ENCODE measurements around the gene NUTM2F. TPM values are rescaled to one million over a fixed set of nuclear protein-coding genes. Genes with fewer than 3 reads are reported as not detected.
"Not testable (repeated sequence)": the region's sequence is repeated elsewhere in the genome, so short reads cannot be mapped to it uniquely, and the experiment has no call there.

NUTM2F gene
- total RNA-seq, 1 experiment from 2014 or later: not detected

DNA sequence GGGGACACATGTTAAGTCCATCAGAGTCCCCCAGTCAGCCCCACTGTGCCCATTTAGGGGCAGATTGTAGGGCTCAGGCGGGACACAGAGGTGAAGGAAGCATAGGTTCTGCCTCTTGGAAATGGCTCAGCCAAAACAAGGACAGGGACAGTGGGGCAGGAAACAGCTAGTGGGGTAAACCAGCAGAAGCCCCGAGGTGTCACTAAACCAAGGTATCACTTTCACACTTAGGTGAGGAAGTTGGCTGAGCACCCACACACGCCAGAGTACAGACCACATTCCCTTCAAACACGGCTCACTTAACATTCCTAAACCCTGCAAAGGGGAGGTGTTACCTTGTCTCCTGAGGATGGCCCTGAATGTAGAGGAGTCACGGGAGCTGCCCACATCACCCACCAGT lies 12.2 kb downstream of the NUTM2F start:
- not testable (repeated sequence) for DNase-seq (ENCODE audit: low spot score)

- DNase-seq (ENCODE audit: low spot score): not testable (repeated sequence)
Measured at GRCh38 chr9:94315034-94315984, 13.1 kb downstream of the NUTM2F start.

- no peak for DNase-seq (ENCODE audit: low spot score)
Measured at GRCh38 chr9:94303321-94303720, 25.1 kb downstream of the NUTM2F start.

DNA sequence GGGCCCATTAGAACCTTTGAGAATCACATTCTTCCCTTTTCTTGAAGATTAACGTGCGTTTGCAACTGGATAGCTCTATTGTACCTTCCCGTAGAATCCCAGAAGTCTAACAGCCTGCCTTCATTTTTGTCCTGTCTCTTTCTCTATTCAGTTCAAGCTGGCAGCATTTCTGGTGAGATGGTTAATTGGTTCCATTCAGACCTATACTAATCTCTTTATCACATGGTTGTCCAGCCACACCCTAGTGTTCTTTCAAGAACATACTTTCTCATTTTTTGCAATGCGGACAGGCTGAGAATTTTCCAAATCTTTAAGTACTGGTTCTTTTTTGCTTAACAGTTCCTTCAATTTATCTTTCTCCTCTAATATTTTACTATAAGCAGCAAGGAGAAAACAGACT lies 26.0 kb downstream of the NUTM2F start:
- no peak for DNase-seq (ENCODE audit: low spot score)

GRCh38 chr9:94301583-94301982 lies 26.9 kb downstream of the NUTM2F start:
- no peak for DNase-seq (ENCODE audit: low spot score)

GRCh38 chr9:94300470-94301301 lies 27.8 kb downstream of the NUTM2F start:
- DNase-seq (ENCODE audit: low spot score): no peak

DNA sequence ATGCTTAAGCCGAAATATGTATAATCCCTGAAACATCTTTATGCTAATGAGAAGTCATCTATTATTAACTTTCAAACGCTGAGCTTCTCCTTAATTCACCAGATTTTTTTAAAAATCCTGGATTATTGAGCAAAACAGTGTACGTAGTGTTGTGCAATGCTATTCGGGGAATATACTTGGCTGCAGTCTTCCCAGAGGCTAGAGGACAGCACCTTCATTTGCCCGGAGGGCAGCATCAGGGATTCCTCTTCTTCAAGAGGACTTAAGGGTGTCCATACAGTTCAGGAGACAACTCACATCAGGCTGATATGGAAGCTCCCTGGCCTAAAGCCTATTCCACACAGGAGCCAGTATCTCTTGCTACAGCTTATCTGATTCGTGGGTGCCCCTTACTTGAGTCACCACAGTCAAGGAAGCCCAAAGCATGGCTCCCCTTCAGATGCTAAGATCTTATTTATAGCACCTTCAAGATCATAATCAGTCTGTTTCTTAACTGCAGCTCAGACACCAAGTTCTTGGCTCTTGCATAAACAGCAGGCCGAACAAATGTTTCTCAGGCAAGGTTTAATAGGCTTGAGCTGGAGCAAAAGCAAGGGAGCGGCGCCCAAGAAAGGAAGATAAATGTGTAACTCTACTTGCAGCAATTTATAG lies 29.4 kb downstream of the NUTM2F start:
- no peak for DNase-seq (ENCODE audit: low spot score)

- DNase-seq (ENCODE audit: low spot score): no peak
Measured at GRCh38 chr9:94289691-94290090, 38.8 kb downstream of the NUTM2F start.

DNA sequence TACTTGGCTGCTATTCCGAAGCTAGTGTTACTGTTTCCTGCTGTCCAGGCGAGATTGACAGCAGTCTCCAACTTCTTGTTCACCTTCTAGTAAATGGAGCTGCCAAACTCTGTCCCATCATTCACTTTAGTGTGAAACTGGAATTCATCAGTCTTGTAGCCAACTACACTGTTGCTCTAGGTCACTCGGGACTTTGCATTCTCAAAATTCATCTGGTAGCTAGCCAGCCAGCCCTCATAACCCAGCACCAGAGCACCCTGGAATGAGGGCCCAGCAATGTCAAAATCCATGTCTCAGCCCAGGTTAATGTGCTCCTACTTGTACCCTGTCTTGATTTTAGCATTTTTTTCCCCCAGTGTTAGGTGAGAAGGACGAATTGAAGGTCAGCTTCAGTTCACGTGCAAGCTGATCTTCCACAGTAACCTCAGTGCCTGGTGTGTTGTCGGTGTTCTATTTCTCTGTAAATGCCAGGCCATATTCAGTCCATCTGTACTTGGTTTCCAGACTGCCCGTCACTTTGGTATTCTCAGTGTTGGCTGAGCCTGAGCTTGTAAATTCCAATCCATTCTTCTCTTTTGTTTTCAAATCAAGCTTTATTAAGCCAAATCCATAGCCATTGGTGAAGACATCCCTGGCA lies 40.4 kb downstream of the NUTM2F start:
- DNase-seq (ENCODE audit: low spot score): no peak

- no peak for DNase-seq (ENCODE audit: low spot score)
Measured at GRCh38 chr9:94286116-94286515, 42.3 kb downstream of the NUTM2F start.

GRCh38 chr9:94281101-94281500 lies 47.3 kb downstream of the NUTM2F start:
- no peak for DNase-seq (ENCODE audit: low spot score)

DNA sequence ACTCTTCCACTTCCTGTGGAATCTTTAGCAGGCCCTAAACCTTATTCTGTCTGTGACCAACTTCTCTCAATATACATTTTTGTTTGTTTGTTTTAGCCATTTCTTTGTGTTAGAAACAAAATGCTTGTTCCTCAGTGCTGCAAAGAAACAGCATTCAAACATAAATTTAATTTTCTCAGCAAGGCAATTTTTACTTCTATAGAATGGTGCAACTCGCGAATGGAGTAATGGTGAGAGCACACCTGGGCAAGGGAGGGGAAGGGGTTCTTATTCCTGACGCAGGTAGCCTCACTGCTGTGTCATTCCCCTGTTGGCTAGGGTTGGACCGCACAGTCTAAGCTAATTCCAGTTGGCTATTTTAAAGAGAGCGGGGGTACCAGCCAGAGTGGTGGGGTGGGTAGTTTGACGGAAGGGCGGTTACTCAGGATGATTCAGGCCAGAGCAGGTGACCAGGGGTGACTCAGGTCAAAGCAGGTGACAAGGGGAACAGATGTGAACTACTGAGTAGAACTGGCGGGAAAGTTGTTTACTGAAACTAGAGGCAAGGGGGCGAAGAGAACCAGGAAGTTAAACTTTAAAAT lies 47.9 kb downstream of the NUTM2F start:
- no peak for DNase-seq (ENCODE audit: low spot score)

GRCh38 chr9:94277885-94278536 lies 50.4 kb downstream of the NUTM2F start:
- no peak for DNase-seq (ENCODE audit: low spot score)

- DNase-seq (ENCODE audit: low spot score): not testable (repeated sequence)
Measured at GRCh38 chr9:94277029-94277428, 51.4 kb downstream of the NUTM2F start.

GRCh38 chr9:94270009-94270408 lies 58.4 kb downstream of the NUTM2F start:
- no peak for DNase-seq (ENCODE audit: low spot score)

DNA sequence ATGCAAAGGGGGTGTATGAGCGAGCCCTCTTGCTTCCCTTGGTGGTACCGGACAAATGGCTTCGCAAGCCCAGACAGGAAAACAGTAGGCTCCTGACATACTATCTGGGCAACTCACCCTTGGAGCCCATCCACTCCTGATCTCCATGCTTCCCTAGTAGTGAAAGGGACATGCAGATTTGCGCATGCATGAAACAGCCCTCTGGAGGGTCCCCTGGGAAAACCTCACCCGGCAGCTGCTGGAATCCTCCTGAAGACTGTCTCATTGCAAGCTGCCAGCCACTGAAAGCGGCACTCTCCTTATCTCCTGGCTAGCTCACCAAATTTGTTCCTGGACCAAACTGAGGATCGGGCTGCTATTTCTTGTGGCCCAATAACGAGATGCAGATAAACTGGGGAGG lies 59.2 kb downstream of the NUTM2F start:
- no peak for DNase-seq (ENCODE audit: low spot score)
